MCF 10A (cell line): Measurements from ENCODE around the gene SHH. TPM values are rescaled to one million over a fixed set of nuclear protein-coding genes. Genes with fewer than 3 reads are reported as not detected.

ENCODE experiments used
- BruUV-seq: library from RNA; stranded (reverse); fragments of 400-500 nt; replicated peaks from 2 replicates; lab custom pipeline; 2021; lab: Mats Ljungman, UMichigan
- CTCF ChIA-PET: fragments of 300-600 bp; sonication (Branson Sonifier 250); formaldehyde crosslinking; extraction: SDS; loops from one replicate; lab custom pipeline; 2021; ENCODE audit warnings: antibody characterized with exemption, inconsistent platforms; lab: Yijun Ruan, JAX
- POLR2A ChIA-PET: fragments of 300-600, 350-650 bp; sonication (Branson Sonifier 250); formaldehyde crosslinking; extraction: SDS; loops from one replicate; lab custom pipeline; 2020; ENCODE audit warnings: antibody characterized with exemption, inconsistent platforms; lab: Yijun Ruan, JAX
- DNase-seq: peaks from one replicate; pipeline ENCODE4 v3.0.0-alpha.2; 2018; ENCODE audit not compliant: unreplicated experiment
- H3K27ac Mint-ChIP-seq: one replicate; pipeline ENCODE4 v1.8.0; 2022; ENCODE audit warnings: mild to moderate bottlenecking, low read depth, mixed read lengths; ENCODE audit not compliant: unreplicated experiment
- H3K27me3 Mint-ChIP-seq: one replicate; pipeline ENCODE4 v1.8.0; 2022; ENCODE audit warnings: mixed read lengths; ENCODE audit not compliant: insufficient read depth, unreplicated experiment
- H3K36me3 Mint-ChIP-seq: one replicate; pipeline ENCODE4 v1.8.0; 2022; ENCODE audit warnings: mild to moderate bottlenecking, moderate library complexity, mixed read lengths; ENCODE audit not compliant: insufficient read depth, unreplicated experiment
- H3K4me1 Mint-ChIP-seq: one replicate; pipeline ENCODE4 v1.8.0; 2022; ENCODE audit warnings: mixed read lengths; ENCODE audit not compliant: insufficient read depth, unreplicated experiment
- H3K4me3 Mint-ChIP-seq: one replicate; pipeline ENCODE4 v1.8.0; 2022; ENCODE audit warnings: mild to moderate bottlenecking, moderate library complexity, mixed read lengths; ENCODE audit not compliant: unreplicated experiment
- H3K9me3 Mint-ChIP-seq: one replicate; pipeline ENCODE4 v1.8.0; 2022; ENCODE audit warnings: mixed read lengths; ENCODE audit not compliant: unreplicated experiment
- CTCF ChIP-seq: fragments of 200-600 bp; IDR thresholded peaks from one replicate; pipeline ENCODE4 v1.8.0; 2022; ENCODE audit warnings: antibody characterized with exemption, mild to moderate bottlenecking; ENCODE audit not compliant: unreplicated experiment
- intact Hi-C: fragments of 100-400 bp; cut with micrococcal nuclease; formaldehyde crosslinking; loops from 2 replicates; pipeline ENCODE4 v1.14.1; 2022
- total RNA-seq: library from RNA; stranded (reverse); gene quantifications from 2 replicates; pipeline ENCODE4 v1.2.3, GENCODE V29; 2022

SHH gene
- total RNA-seq, 1 experiment from 2014 or later: not detected

- no peak for DNase-seq
- Mint-ChIP-seq H3K36me3 (peaks cover 6% of the 10 kb centered on the region), H3K9me3 (no peaks in the 10 kb centered on the region), H3K27ac (no peak overlapping the region), H3K4me3 (no peak overlapping the region), H3K4me1 (peaks cover 8% of the 10 kb centered on the region), H3K27me3 (peaks cover 49% of the 10 kb centered on the region)
- intact Hi-C loops: loop anchor here (10.0 kb wide), 1 partner anchor 832 kb away; the partner anchor contains the start of gene RNF32
- POLR2A ChIA-PET: interaction anchor here (0.7 kb wide), 2 partner anchors 260 to 570 kb away, joined by 3 read pairs; no protein-coding TSS in a partner anchor
- TF ChIP-seq CTCF: no peak
- BruUV-seq: no TSS peak
- CTCF ChIA-PET: interaction anchor here (0.6 to 1.1 kb wide), 4 partner anchors 17 to 745 kb away, joined by 3 to 4 read pairs (median 4); no protein-coding TSS in a partner anchor
Measured at GRCh38 chr7:155813125-155813524, 862 bp upstream of the SHH start.

- CTCF ChIA-PET: interaction anchor here (1.6 kb wide), 1 partner anchor 952 kb away, joined by 3 read pairs; no protein-coding TSS in a partner anchor
- Mint-ChIP-seq H3K27ac (no peak overlapping the region), H3K4me1 (peaks cover 6% of the 10 kb centered on the region), H3K4me3 (no peak overlapping the region), H3K9me3 (no peaks in the 10 kb centered on the region), H3K36me3 (peaks cover 6% of the 10 kb centered on the region), H3K27me3 (peaks cover 49% of the 10 kb centered on the region)
- POLR2A ChIA-PET: no interaction called here
- TF ChIP-seq CTCF: no peak
- BruUV-seq: no TSS peak
- DNase-seq: no peak
- intact Hi-C loops: loop anchor here (10.0 kb wide), 1 partner anchor 833 kb away; the partner anchor contains the start of gene RNF32
Measured at GRCh38 chr7:155811560-155811894, 736 bp downstream of the SHH start.

- no TSS peak for BruUV-seq
- H3K27me3 Mint-ChIP-seq: peaks cover 49% of the 10 kb centered on the region
- CTCF ChIA-PET: interaction anchor here (0.6 to 1.6 kb wide), 4 partner anchors 29 to 953 kb away, joined by 3 to 4 read pairs (median 4); no protein-coding TSS in a partner anchor
Measured at GRCh38 chr7:155810770-155811559, 1.3 kb downstream of the SHH start.

More at GRCh38 chr7:155810770-155811559, 1.3 kb downstream of the SHH start:
- peaks cover 6% of the 10 kb centered on the region for H3K36me3 Mint-ChIP-seq
- H3K4me3 Mint-ChIP-seq: no peak overlapping the region
- no peaks in the 10 kb centered on the region for H3K9me3 Mint-ChIP-seq
- no peak overlapping the region for H3K27ac Mint-ChIP-seq
- intact Hi-C loops: loop anchor here (10.0 kb wide), 1 partner anchor 834 kb away; the partner anchor contains the start of gene RNF32
- H3K4me1 Mint-ChIP-seq: peaks cover 6% of the 10 kb centered on the region
- no peak for DNase-seq
- TF ChIP-seq CTCF: no peak
- POLR2A ChIA-PET: no interaction called here
